Activated T-helper 9 cell treated with anti-CD3 and anti-CD28 coated beads, Interleukin-2, amount 50 U/mL, for 16 hours (primary cell): ENCODE data around the gene CPZ.

Source experiments
- DNase-seq: peaks from one replicate; pipeline ENCODE4 v3.0.0-alpha.2; 2020; ENCODE audit warnings: low read depth

Gene CPZ

GRCh38 chr4:8639777-8640720 lies 47.5 kb downstream of the CPZ start:
- DNase-seq, result no peak

GRCh38 chr4:8640816-8641215 lies 48.3 kb downstream of the CPZ start:
- DNase-seq, result no peak

- no peak for DNase-seq
Observed at GRCh38 chr4:8641256-8641655, 48.7 kb downstream of the CPZ start.

- DNase-seq, result no peak
Observed at GRCh38 chr4:8641931-8642650, 49.5 kb downstream of the CPZ start.

- DNase-seq, result no peak
Observed at GRCh38 chr4:8642651-8643321, 50.2 kb downstream of the CPZ start.

GRCh38 chr4:8643441-8643840 lies 50.9 kb downstream of the CPZ start:
- DNase-seq, result no peak

GRCh38 chr4:8643986-8644385 lies 51.4 kb downstream of the CPZ start:
- DNase-seq, result no peak

GRCh38 chr4:8644461-8644891 lies 51.9 kb downstream of the CPZ start:
- no peak for DNase-seq

GRCh38 chr4:8644966-8645752 lies 52.6 kb downstream of the CPZ start:
- no peak for DNase-seq

- no peak for DNase-seq
Observed at GRCh38 chr4:8645753-8646124, 53.2 kb downstream of the CPZ start.

GRCh38 chr4:8646296-8647093 lies 53.9 kb downstream of the CPZ start:
- no peak for DNase-seq

GRCh38 chr4:8647094-8647570 lies 54.6 kb downstream of the CPZ start:
- DNase-seq, result no peak

- no peak for DNase-seq
Observed at GRCh38 chr4:8647626-8648025, 55.1 kb downstream of the CPZ start.

GRCh38 chr4:8648296-8648695 lies 55.7 kb downstream of the CPZ start:
- DNase-seq, result no peak

GRCh38 chr4:8648816-8649630 lies 56.5 kb downstream of the CPZ start:
- DNase-seq, result no peak

GRCh38 chr4:8649631-8650361 lies 57.2 kb downstream of the CPZ start:
- DNase-seq, result no peak

- no peak for DNase-seq
Observed at GRCh38 chr4:8651661-8652180, 59.2 kb downstream of the CPZ start.

GRCh38 chr4:8652181-8653078 lies 59.9 kb downstream of the CPZ start:
- DNase-seq, result no peak
